ENCODE measurements around the gene TNFRSF25.
"Not testable (repeated sequence)": the region's sequence is repeated elsewhere in the genome, so short reads cannot be mapped to it uniquely, and the experiment has no call there.

Gene TNFRSF25

GRCh38 chr1:6450005-6450450 is 15.9 kb downstream of the TNFRSF25 start:
- no peak for TF ChIP-seq CTCF (IDR thresholded peaks at IDR 0.05; ENCODE audit: low read depth, low read length)
- H3K4me3 ChIP-seq (ENCODE audit: low read depth, low read length): no peak overlapping the region
- no peak for DNase-seq (ENCODE audit: low read depth, low spot score)
- in situ Hi-C loops (cut with HindIII; ENCODE audit: low sequenced_read_pairs): no loop called here

- H3K4me3 ChIP-seq (ENCODE audit: low read depth, low read length): no peak overlapping the region
- in situ Hi-C loops (cut with HindIII; ENCODE audit: low sequenced_read_pairs): no loop called here
- TF ChIP-seq CTCF (IDR thresholded peaks at IDR 0.05; ENCODE audit: low read depth, low read length): no peak
- DNase-seq (ENCODE audit: low read depth, low spot score): no peak
Observed at GRCh38 chr1:6448749-6449631, 17.0 kb downstream of the TNFRSF25 start.

- no peak for DNase-seq (ENCODE audit: low read depth, low spot score)
- no peak for TF ChIP-seq CTCF (IDR thresholded peaks at IDR 0.05; ENCODE audit: low read depth, low read length)
- no peak overlapping the region for H3K4me3 ChIP-seq (ENCODE audit: low read depth, low read length)
Observed at GRCh38 chr1:6447818-6448748, 17.9 kb downstream of the TNFRSF25 start.

GRCh38 chr1:6447016-6447817 is 18.8 kb downstream of the TNFRSF25 start:
- no peak for TF ChIP-seq CTCF (IDR thresholded peaks at IDR 0.05; ENCODE audit: low read depth, low read length)
- no peak overlapping the region for H3K4me3 ChIP-seq (ENCODE audit: low read depth, low read length)
- in situ Hi-C loops (cut with HindIII; ENCODE audit: low sequenced_read_pairs): no loop called here
- DNase-seq (ENCODE audit: low read depth, low spot score): no peak

More at GRCh38 chr1:6447818-6448748, 17.9 kb downstream of the TNFRSF25 start:
- in situ Hi-C loops (cut with HindIII; ENCODE audit: low sequenced_read_pairs): no loop called here

- TF ChIP-seq CTCF (IDR thresholded peaks at IDR 0.05; ENCODE audit: low read depth, low read length): no peak
- in situ Hi-C loops (cut with HindIII; ENCODE audit: low sequenced_read_pairs): no loop called here
- DNase-seq (ENCODE audit: low read depth, low spot score): no peak
- no peak overlapping the region for H3K4me3 ChIP-seq (ENCODE audit: low read depth, low read length)
Observed at GRCh38 chr1:6446665-6447015, 19.3 kb downstream of the TNFRSF25 start.

GRCh38 chr1:6445929-6446328 is 20.0 kb downstream of the TNFRSF25 start:
- in situ Hi-C loops (cut with HindIII; ENCODE audit: low sequenced_read_pairs); H3K4me3 ChIP-seq (ENCODE audit: low read depth, low read length); DNase-seq (ENCODE audit: low read depth, low spot score): not testable (repeated sequence)

Measured in astrocyte of the spinal cord (primary cell).